ENCODE data around the gene COL26A1.

The COL26A1 gene

GRCh38 chr7:101575168-101575567 lies 212.5 kb downstream of the COL26A1 start:
- no peak for DNase-seq (ENCODE audit: low read depth)

- no peak for DNase-seq (ENCODE audit: low read depth)
Measured at GRCh38 chr7:101575721-101576120, 213.0 kb downstream of the COL26A1 start.

GRCh38 chr7:101576998-101577397 lies 214.3 kb downstream of the COL26A1 start:
- DNase-seq (ENCODE audit: low read depth): no peak

GRCh38 chr7:101578552-101578951 lies 215.9 kb downstream of the COL26A1 start:
- no peak for DNase-seq (ENCODE audit: low read depth)

- no peak for DNase-seq (ENCODE audit: low read depth)
Measured at GRCh38 chr7:101580596-101580995, 217.9 kb downstream of the COL26A1 start.

GRCh38 chr7:101581891-101582290 lies 219.2 kb downstream of the COL26A1 start:
- DNase-seq (ENCODE audit: low read depth): no peak

- DNase-seq (ENCODE audit: low read depth): no peak
Measured at GRCh38 chr7:101582971-101583370, 220.3 kb downstream of the COL26A1 start.

- no peak for DNase-seq (ENCODE audit: low read depth)
Measured at GRCh38 chr7:101586078-101586905, 223.6 kb downstream of the COL26A1 start.

GRCh38 chr7:101586906-101587677 lies 224.4 kb downstream of the COL26A1 start:
- DNase-seq (ENCODE audit: low read depth): no peak

- no peak for DNase-seq (ENCODE audit: low read depth)
Measured at GRCh38 chr7:101588131-101588935, 225.7 kb downstream of the COL26A1 start.

GRCh38 chr7:101589052-101589451 lies 226.4 kb downstream of the COL26A1 start:
- DNase-seq (ENCODE audit: low read depth): no peak

GRCh38 chr7:101589976-101590662 lies 227.4 kb downstream of the COL26A1 start:
- no peak for DNase-seq (ENCODE audit: low read depth)

GRCh38 chr7:101590663-101591435 lies 228.2 kb downstream of the COL26A1 start:
- DNase-seq (ENCODE audit: low read depth): no peak

GRCh38 chr7:101591504-101591903 lies 228.8 kb downstream of the COL26A1 start:
- no peak for DNase-seq (ENCODE audit: low read depth)

- no peak for DNase-seq (ENCODE audit: low read depth)
Measured at GRCh38 chr7:101593556-101593955, 230.9 kb downstream of the COL26A1 start.

GRCh38 chr7:101594790-101595189 lies 232.1 kb downstream of the COL26A1 start:
- no peak for DNase-seq (ENCODE audit: low read depth)

- DNase-seq (ENCODE audit: low read depth): no peak
Measured at GRCh38 chr7:101595246-101595645, 232.6 kb downstream of the COL26A1 start.

GRCh38 chr7:101595766-101596537 lies 233.3 kb downstream of the COL26A1 start:
- DNase-seq (ENCODE audit: low read depth): no peak

- no peak for DNase-seq (ENCODE audit: low read depth)
Measured at GRCh38 chr7:101596898-101597297, 234.2 kb downstream of the COL26A1 start.

- DNase-seq (ENCODE audit: low read depth): no peak
Measured at GRCh38 chr7:101597941-101598340, 235.3 kb downstream of the COL26A1 start.

Measured in activated gamma-delta T cell treated with anti-CD3 and anti-CD28 coated beads, Interleukin-2, amount 50 U/mL, for 16 hours (primary cell).